ENCODE measurements around the gene USP22.
"Not testable (repeated sequence)": the region's sequence is repeated elsewhere in the genome, so short reads cannot be mapped to it uniquely, and the experiment has no call there.

USP22 gene

GRCh38 chr17:21042458-21043295 is at the start of gene USP22:
Gene USP22 (minus strand): TSS chr17:21043011. CDS start chr17:21042835, 176 bp downstream.
- DNase-seq (ENCODE audit: low read depth, low spot score): no peak

- no peak for DNase-seq (ENCODE audit: low read depth, low spot score)
These were observed 48.2 kb upstream of the USP22 start for GRCh38 chr17:21090902-21091618.

GRCh38 chr17:21089933-21090901 is 47.4 kb upstream of the USP22 start:
- no peak for DNase-seq (ENCODE audit: low read depth, low spot score)

- no peak for DNase-seq (ENCODE audit: low read depth, low spot score)
These were observed 46.3 kb upstream of the USP22 start for GRCh38 chr17:21089145-21089544.

- DNase-seq (ENCODE audit: low read depth, low spot score): no peak
These were observed 42.9 kb upstream of the USP22 start for GRCh38 chr17:21085707-21086106.

GRCh38 chr17:21085280-21085679 is 42.5 kb upstream of the USP22 start:
- not testable (repeated sequence) for DNase-seq (ENCODE audit: low read depth, low spot score)

GRCh38 chr17:21082001-21082436 is 39.2 kb upstream of the USP22 start:
- DNase-seq (ENCODE audit: low read depth, low spot score): no peak

GRCh38 chr17:21079196-21079595 is 36.4 kb upstream of the USP22 start:
- DNase-seq (ENCODE audit: low read depth, low spot score): no peak

GRCh38 chr17:21078016-21078780 is 35.4 kb upstream of the USP22 start:
- no peak for DNase-seq (ENCODE audit: low read depth, low spot score)

- no peak for DNase-seq (ENCODE audit: low read depth, low spot score)
These were observed 34.5 kb upstream of the USP22 start for GRCh38 chr17:21077281-21077680.

- no peak for DNase-seq (ENCODE audit: low read depth, low spot score)
These were observed 33.4 kb upstream of the USP22 start for GRCh38 chr17:21076242-21076641.

GRCh38 chr17:21075739-21076085 is 32.9 kb upstream of the USP22 start:
- DNase-seq (ENCODE audit: low read depth, low spot score): no peak

- no peak for DNase-seq (ENCODE audit: low read depth, low spot score)
These were observed 30.0 kb upstream of the USP22 start for GRCh38 chr17:21072745-21073197.

GRCh38 chr17:21066394-21066793 is 23.6 kb upstream of the USP22 start:
- no peak for DNase-seq (ENCODE audit: low read depth, low spot score)

- DNase-seq (ENCODE audit: low read depth, low spot score): no peak
These were observed 19.2 kb upstream of the USP22 start for GRCh38 chr17:21061971-21062526.

- no peak for DNase-seq (ENCODE audit: low read depth, low spot score)
These were observed 18.5 kb upstream of the USP22 start for GRCh38 chr17:21061158-21061835.

- no peak for DNase-seq (ENCODE audit: low read depth, low spot score)
These were observed 16.9 kb upstream of the USP22 start for GRCh38 chr17:21059761-21060160.

- DNase-seq (ENCODE audit: low read depth, low spot score): no peak
These were observed 15.5 kb upstream of the USP22 start for GRCh38 chr17:21058098-21058893.

GRCh38 chr17:21053056-21053455 is 10.2 kb upstream of the USP22 start:
- DNase-seq (ENCODE audit: low read depth, low spot score): not testable (repeated sequence)

Data from activated naive CD8-positive, alpha-beta T cell treated with anti-CD3 and anti-CD28 coated beads, Interleukin-2, amount 50 U/mL, for 16 hours (primary cell).